GM12878 (cell line): ENCODE measurements around the gene SSX2IP. TPM values are rescaled to one million over a fixed set of nuclear protein-coding genes. Genes with fewer than 3 reads are reported as not detected.
A peak's percentile ranks its signal among the peaks of the same experiment; 100 is the strongest.

ENCODE experiments used
- ASH2L ChIP-seq: fragments of 300-600, 200-600 bp; sonication (generic); IDR thresholded peaks from 2 replicates; pipeline ENCODE4 v1.6.1; 2017; ENCODE audit warnings: low read depth, mild to moderate bottlenecking, borderline replicate concordance
- ATF3 ChIP-seq: IDR thresholded peaks from 2 replicates; pipeline ENCODE4 v1.6.1; 2011; ENCODE audit warnings: low read depth, mild to moderate bottlenecking, low read length, moderate library complexity, borderline replicate concordance; ENCODE audit errors: extremely low read depth
- CBFB ChIP-seq: IDR thresholded peaks from 2 replicates; pipeline ENCODE4 v1.6.1; 2016; ENCODE audit warnings: antibody characterized with exemption, low read depth
- CBX5 ChIP-seq: sonication (generic); IDR thresholded peaks from 2 replicates; pipeline ENCODE4 v1.6.1; 2016; ENCODE audit warnings: low read depth, moderate library complexity, mild to moderate bottlenecking, inconsistent platforms
- E2F8 ChIP-seq: fragments of 450-650 bp; IDR thresholded peaks from 2 replicates; pipeline ENCODE4 v1.6.1; 2018; ENCODE audit warnings: mild to moderate bottlenecking, low read depth, moderate library complexity; ENCODE audit not compliant: partially characterized antibody
- ELK1 ChIP-seq: IDR thresholded peaks from 2 replicates; pipeline ENCODE4 v1.6.1; 2012; ENCODE audit warnings: low read depth, low read length, improper control_type of control experiment
- ESRRA ChIP-seq: IDR thresholded peaks from 2 replicates; pipeline ENCODE4 v1.6.1; 2012; ENCODE audit warnings: mild to moderate bottlenecking, low read length, improper control_type of control experiment
- EZH2 ChIP-seq: IDR thresholded peaks from 2 replicates; pipeline ENCODE4 v1.6.1; 2012; ENCODE audit warnings: low read depth, mild to moderate bottlenecking, control low read depth, inconsistent platforms, low read length, borderline replicate concordance; ENCODE audit not compliant: control insufficient read depth
- GATAD2B ChIP-seq: fragments of 450-650 bp; conservative IDR thresholded peaks from 2 replicates; pipeline ENCODE4 v1.6.1; 2017; ENCODE audit warnings: low read depth, mild to moderate bottlenecking, moderate library complexity
- HCFC1 ChIP-seq: fragments of 150-350 bp; IDR thresholded peaks from 2 replicates; pipeline ENCODE4 v1.6.1; 2014; ENCODE audit warnings: low read length
- IRF4 ChIP-seq: IDR thresholded peaks from 2 replicates; pipeline ENCODE4 v1.6.1; 2011; ENCODE audit warnings: low read depth, low read length
- JUNB ChIP-seq: IDR thresholded peaks from 2 replicates; pipeline ENCODE4 v1.6.1; 2016; ENCODE audit warnings: antibody characterized with exemption, mild to moderate bottlenecking
- MAX ChIP-seq: IDR thresholded peaks from 2 replicates; pipeline ENCODE4 v1.6.1; 2012; ENCODE audit warnings: low read depth, low read length, improper control_type of control experiment
- MLLT1 ChIP-seq: fragments of 450-650 bp; IDR thresholded peaks from 2 replicates; pipeline ENCODE4 v1.6.1; 2016; ENCODE audit warnings: mild to moderate bottlenecking
- NFYB ChIP-seq: IDR thresholded peaks from 2 replicates; pipeline ENCODE4 v1.6.1; 2011; ENCODE audit warnings: low read depth, mild to moderate bottlenecking, low read length, improper control_type of control experiment, moderate library complexity; ENCODE audit not compliant: insufficient read depth
- POLR2AphosphoS5 ChIP-seq: IDR thresholded peaks from 2 replicates; pipeline ENCODE4 v1.6.1; 2011; ENCODE audit warnings: mild to moderate bottlenecking, low read length, inconsistent platforms
- RELB ChIP-seq: fragments of 450-650 bp; IDR thresholded peaks from 2 replicates; pipeline ENCODE4 v1.6.1; 2017; ENCODE audit warnings: low read depth, mild to moderate bottlenecking, moderate library complexity
- SKIL ChIP-seq: fragments of 450-650 bp; IDR thresholded peaks from 2 replicates; pipeline ENCODE4 v1.6.1; 2017; ENCODE audit warnings: mild to moderate bottlenecking, low read depth, inconsistent platforms; ENCODE audit not compliant: poor library complexity, severe bottlenecking
- TAF1 ChIP-seq: IDR thresholded peaks from 2 replicates; pipeline ENCODE4 v1.6.1; 2011; ENCODE audit warnings: mild to moderate bottlenecking, low read depth, low read length, borderline replicate concordance
- WRNIP1 ChIP-seq: IDR thresholded peaks from 2 replicates; pipeline ENCODE4 v1.6.1; 2011; ENCODE audit warnings: low read depth, low read length, improper control_type of control experiment, borderline replicate concordance
- polyA plus RNA-seq, 11 experiments: library from polyadenylated mRNA; depleted of rRNA in 4 of 11; unstranded in 6 of 11; stranded (reverse) in 5 of 11; fragments of >200 nt; fragmentation: Nextera tagmentation in 4 of 11; fragmentation: Illumina TruSeq in 1 of 11; extraction: Ambion mirVana in 4 of 11; extraction: Trizol in 1 of 11; gene quantifications; 1 replicate in 1 of 11; 2 replicates in 10 of 11; pipeline versions ENCODE4 v1.2.1 to v1.2.3, GENCODE V29; 2011 to 2016; ENCODE audit warnings: inconsistent platforms in 2 of 11, missing spikeins in 2 of 11, low read depth in 1 of 11
- total RNA-seq, 4 experiments: library from RNA; depleted of rRNA in 3 of 4; stranded (reverse); fragments of >200 nt in 3 of 4; fragmentation: Illumina TruSeq in 1 of 4; extraction: Trizol in 1 of 4; gene quantifications; 2 replicates each; pipeline versions ENCODE4 v1.2.1 to v1.2.3, GENCODE V29; 2013 to 2021

SSX2IP gene
- total and polyA plus RNA-seq, 10 of the 15 experiments (the other 5 are each of a cell fraction or from before 2014, with no cell fraction given) = 3.3 to 14.0 (median 10.4) TPM

- TF ChIP-seq E2F8 (no peak), POLR2AphosphoS5 (no peak), TAF1 (no peak), MAX (peak; percentile 73), ESRRA (no peak), HCFC1 (no peak), ELK1 (peak; percentile 38; the same call in 1 of the 2 replicates), JUNB (no peak), ATF3 (no peak), MLLT1 (0 out of 2 replicates have a peak, but pooled peaks have one; percentile 33), EZH2 (no peak), NFYB (no peak), RELB (no peak), WRNIP1 (no peak), SKIL (no peak), CBFB (0 out of 2 replicates have a peak, but pooled peaks have one; percentile 21), CBX5 (peak; percentile 94), IRF4 (no peak), GATAD2B (0 out of 2 replicates have a peak, but pooled peaks have one; percentile 56), ASH2L (no peak)
These were observed 69.4 kb downstream of the SSX2IP start (continued) for GRCh38 chr1:84620720-84621313.
